HG03108 (cell line): Measurements from ENCODE around the gene MPV17L.
"Not testable (repeated sequence)": the region's sequence is repeated elsewhere in the genome, so short reads cannot be mapped to it uniquely, and the experiment has no call there.

Experiments
- ATAC-seq: cut with Tn5 transposase; IDR thresholded peaks from one replicate; pipeline ENCODE4 v1.9.1; 2021; ENCODE audit warnings: moderate library complexity; ENCODE audit not compliant: unreplicated experiment

The MPV17L gene

DNA sequence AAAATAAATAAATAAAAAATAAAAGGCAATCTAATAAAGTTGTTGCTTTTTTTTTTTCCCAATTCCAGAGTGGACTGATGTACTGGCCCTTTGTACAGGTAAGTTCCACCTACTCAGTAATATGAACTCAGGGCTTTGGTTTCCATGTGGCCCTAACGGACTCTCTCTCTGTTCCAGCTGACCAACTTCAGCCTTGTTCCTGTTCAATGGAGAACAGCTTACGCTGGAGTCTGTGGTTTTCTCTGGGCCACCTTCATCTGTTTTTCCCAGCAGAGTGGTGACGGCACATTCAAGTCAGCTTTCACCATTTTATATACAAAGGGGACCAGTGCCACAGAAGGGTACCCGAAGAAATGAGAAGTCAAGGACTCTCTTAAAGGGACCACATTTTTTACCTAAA lies 12.2 kb downstream of the MPV17L start:
- not testable (repeated sequence) for ATAC-seq

- not testable (repeated sequence) for ATAC-seq
Measured at GRCh38 chr16:15409476-15409875, 13.9 kb downstream of the MPV17L start.

DNA sequence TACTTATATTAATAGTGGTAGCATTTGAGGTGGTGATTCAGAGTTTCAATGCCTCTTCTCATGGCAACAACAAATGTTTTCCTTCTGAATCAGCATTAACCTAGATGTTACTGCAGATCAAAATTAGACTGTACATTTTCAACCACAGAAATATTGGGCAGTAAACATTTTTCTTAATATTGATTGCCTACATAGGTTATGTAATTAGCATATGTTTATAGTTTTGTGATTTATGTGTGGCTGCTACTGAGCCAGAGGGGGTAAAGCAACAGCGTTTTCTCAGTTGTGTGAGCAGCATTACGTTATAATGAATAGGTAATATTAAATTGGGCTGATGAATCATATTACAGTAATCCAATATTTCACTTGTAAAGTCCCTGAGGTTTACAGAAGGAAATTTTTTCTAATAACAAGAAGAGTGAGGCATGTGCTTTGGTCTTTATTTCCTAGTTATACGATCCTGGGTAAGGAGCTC lies 20.0 kb downstream of the MPV17L start:
- no peak for ATAC-seq

GRCh38 chr16:15417197-15417596 lies 21.6 kb downstream of the MPV17L start:
- no peak for ATAC-seq

DNA sequence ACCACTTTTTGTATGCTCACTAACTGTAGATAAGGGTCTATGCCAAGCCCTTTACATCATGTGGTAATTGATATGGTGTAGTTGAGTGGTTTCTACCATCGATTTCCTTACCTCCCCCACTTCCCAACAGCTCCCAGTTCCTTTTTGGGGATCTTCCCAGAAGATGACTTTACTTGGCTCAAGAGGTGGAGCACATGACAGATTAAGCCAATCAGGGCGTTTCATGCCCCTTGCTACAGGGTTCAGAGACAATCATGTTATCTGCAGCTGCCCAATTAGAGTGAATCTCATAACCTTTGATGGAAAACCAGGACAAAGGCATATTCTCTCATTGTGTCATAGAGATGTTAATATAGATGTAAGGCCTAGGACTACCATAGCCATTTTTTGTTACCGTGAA lies 22.7 kb downstream of the MPV17L start:
- no peak for ATAC-seq

- ATAC-seq, result not testable (repeated sequence)
Measured at GRCh38 chr16:15421696-15422095, 26.1 kb downstream of the MPV17L start.

DNA sequence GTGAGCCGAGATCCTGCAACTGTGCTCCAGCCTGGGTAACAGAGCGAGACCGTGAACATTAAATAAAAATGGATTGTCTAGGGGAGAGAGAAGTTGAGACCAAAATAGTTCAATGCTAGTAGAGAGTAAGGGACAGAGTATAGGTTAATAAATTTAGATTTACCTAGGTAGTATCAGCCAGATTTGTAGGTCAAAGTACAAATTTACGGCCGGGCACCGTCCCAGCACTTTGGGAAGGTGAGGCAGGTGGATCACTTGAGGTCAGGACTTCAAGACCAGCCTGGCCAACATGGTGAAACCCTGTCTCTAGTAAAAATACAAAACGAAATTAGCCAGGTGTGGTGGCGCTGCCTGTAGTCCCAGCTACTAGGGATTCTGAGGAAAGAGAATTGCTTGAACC lies 26.7 kb downstream of the MPV17L start:
- ATAC-seq, result no peak

- ATAC-seq, result no peak
Measured at GRCh38 chr16:15425861-15426260, 30.3 kb downstream of the MPV17L start.

- no peak for ATAC-seq
Measured at GRCh38 chr16:15426796-15427195, 31.2 kb downstream of the MPV17L start.

- no peak for ATAC-seq
Measured at GRCh38 chr16:15427648-15428239, 32.2 kb downstream of the MPV17L start.

GRCh38 chr16:15430884-15431283 lies 35.3 kb downstream of the MPV17L start:
- ATAC-seq, result not testable (repeated sequence)

DNA sequence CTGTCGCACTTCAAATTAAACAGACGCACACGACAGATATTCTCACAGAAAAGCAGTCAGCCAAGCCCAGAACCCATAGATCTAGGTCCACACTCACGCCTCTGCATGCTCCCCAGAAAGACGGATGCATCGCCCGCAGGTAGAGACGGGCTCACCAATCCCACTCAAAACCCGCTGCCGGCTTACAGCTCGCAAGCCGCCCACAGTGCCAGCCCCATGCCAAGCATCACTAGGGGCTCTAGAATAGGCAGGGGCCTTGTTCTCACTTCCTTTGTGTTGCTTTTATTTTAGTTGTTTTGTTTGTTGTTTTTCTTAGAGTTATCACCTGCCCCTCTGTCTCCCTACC lies 38.5 kb downstream of the MPV17L start:
- ATAC-seq, result no peak

DNA sequence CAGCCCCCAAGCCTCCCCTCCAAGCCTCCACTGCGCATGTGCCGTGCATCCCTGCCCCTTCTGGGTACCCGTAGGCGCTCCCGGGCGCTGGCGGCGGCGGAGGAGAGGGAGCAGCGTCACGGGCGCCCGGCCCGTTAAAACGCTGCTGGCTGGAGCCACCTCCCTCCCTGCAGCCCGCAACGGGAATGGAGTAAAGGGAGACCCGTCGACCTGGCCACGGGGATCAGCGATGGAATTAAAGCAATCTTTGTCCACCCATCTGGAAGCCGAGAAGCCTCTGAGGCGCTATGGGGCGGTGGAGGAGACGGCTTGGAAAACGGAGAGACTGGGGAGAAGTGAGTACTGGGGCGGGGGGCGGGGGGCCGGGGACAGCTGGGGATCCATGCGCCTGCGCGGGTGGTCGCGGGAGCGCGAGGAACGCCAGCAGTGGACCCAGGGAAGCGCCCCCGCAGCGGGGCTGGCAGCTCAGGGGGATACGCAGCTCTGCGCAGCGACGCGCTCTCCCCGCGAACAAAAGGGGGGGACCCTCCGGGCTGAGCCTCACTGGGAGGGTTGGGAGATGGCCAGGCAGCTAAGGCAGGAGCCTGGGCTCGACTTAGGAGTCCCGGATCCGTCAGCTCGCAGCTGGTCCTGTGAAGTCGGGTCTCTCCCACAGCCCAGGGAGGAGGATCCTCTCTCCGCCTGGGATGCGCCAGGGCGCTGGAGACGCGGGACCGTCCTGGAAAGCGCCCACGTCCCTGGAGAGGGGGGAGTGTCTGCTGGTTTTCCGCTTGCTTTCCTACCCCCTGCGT lies 39.1 kb downstream of the MPV17L start, which contains the start of gene BMERB1:
TSS of gene BMERB1 (plus strand) at position 164 of the 791 bp plus-strand sequence. CDS start at position 230, 66 bp downstream.
- ATAC-seq, result no peak

GRCh38 chr16:15435216-15435864 lies 39.8 kb downstream of the MPV17L start:
- ATAC-seq, result no peak

GRCh38 chr16:15439102-15439501 lies 43.5 kb downstream of the MPV17L start:
- no peak for ATAC-seq

GRCh38 chr16:15439521-15439920 lies 44.0 kb downstream of the MPV17L start:
- no peak for ATAC-seq

GRCh38 chr16:15440852-15441251 lies 45.3 kb downstream of the MPV17L start:
- no peak for ATAC-seq

DNA sequence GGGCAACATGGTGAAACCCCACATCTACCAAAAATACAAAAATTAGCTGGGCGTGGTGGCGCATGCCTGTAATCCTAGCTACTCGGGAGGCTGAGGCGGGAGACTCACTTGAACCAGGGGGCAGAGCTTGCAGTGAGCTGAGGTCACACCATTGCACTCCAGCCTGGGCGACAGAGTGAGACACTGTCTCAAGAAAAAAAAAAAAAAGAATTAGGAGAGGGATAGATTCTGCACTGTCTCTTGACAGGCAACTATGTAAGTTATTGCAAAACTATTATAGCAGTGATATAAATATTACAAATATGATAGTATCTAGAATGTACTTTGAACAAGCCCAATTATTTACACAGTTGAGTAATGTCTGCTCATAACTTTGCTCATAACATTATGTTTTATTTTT lies 46.6 kb downstream of the MPV17L start:
- ATAC-seq, result not testable (repeated sequence)

- no peak for ATAC-seq
Measured at GRCh38 chr16:15443753-15444152, 48.2 kb downstream of the MPV17L start.

DNA sequence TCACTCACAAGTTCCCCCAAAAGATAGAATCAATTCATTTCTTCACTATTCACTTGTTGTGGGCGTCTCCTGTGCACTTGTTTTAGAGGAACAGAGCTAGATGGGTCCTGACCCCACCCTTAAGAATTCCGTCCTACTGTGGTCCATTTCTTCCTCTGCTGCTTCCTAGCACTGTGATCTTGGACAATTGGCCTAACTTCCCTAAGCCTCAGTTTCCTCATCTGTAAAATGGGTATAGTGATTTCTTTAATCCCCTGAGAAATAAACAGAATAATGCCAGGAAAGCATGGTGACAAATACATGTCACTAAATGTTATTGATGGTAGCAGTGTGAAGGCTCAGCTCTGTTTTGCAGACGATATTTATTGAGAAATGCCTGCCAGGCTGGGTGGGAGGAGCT lies 48.7 kb downstream of the MPV17L start:
- no peak for ATAC-seq

- ATAC-seq, result no peak
Measured at GRCh38 chr16:15445450-15445849, 49.9 kb downstream of the MPV17L start.

DNA sequence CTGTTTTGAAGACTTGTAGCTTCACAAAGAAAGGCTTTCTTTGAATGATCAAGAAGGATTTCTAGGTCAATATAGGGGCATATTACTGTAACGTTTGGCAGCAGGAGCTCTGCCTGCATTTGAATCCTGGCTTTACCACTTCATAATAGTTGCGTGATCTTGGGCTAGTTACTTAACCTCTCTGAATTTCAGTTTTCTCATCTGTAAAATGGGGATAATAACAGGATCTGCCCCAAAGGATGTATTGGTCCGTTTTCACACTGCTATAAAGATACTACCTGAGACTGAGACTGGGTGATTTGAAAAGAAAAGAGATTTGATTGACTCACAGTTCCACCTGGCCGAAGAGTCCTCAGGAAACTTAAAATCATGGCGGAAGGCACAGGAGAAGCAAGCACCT lies 51.3 kb downstream of the MPV17L start:
- no peak for ATAC-seq
